GM21381 (cell line): ENCODE results near the gene CYP3A5.
"Not testable (repeated sequence)": the region's sequence is repeated elsewhere in the genome, so short reads cannot be mapped to it uniquely, and the experiment has no call there.

ENCODE experiments used
- ATAC-seq: cut with Tn5 transposase; IDR thresholded peaks from one replicate; pipeline ENCODE4 v1.9.1; 2021; ENCODE audit warnings: mild to moderate bottlenecking, moderate library complexity; ENCODE audit not compliant: unreplicated experiment

Gene CYP3A5

DNA sequence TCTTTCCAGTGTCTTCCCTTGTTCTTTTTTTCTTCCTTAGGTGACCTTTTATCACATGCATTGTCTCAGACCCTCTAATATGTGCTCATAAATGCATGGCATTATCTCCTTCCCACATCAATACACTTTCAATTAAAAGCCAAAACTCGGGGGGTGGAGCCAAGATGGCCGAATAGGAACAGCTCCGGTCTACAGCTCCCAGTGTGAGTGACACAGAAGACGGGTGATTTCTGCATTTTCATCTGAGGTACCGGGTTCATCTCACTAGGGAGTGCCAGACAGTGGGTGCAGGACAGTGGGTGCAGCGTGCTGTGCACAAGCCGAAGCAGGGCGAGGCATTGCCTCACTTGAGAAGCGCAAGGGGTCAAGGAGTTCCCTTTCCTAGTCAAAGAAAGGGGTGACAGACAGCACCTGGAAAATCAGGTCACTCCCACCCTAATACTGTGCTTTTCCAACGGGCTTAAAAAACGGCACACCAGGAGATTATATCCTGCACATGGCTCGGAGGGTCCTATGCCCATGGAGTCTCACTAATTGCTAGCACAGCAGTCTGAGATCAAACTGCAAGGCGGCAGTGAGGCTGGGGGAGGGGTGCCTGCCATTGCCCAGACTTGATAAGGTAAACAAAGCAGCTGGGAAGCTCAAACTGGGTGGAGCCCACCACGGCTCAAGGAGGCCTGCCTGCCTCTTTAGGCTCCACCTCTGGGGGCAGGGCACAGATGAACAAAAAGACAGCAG, 6.2 kb upstream of the CYP3A5 start:
- not testable (repeated sequence) for ATAC-seq

GRCh38 chr7:99685129-99685758, 5.4 kb upstream of the CYP3A5 start:
- ATAC-seq: no peak

DNA sequence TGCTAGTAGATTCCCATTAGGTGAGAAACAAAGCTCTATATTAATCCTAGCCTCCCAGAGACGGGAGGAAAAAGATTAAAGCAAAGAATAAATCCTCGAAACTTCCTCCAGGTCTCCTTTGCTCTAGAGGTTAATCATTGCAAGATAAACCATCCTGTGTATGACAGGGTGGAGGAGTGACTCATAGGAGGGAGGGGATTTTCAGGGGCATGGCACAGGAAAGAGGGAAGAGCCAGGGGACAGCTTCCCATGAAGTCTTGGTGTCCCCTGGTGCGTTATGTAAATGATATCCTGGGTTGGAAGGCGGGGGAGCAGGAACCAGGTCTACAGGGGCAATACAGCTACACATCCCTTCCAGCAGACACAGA, 780 bp downstream of the CYP3A5 start:
- no peak for ATAC-seq

- no peak for ATAC-seq
Observed at GRCh38 chr7:99677648-99678045, 2.1 kb downstream of the CYP3A5 start.

DNA sequence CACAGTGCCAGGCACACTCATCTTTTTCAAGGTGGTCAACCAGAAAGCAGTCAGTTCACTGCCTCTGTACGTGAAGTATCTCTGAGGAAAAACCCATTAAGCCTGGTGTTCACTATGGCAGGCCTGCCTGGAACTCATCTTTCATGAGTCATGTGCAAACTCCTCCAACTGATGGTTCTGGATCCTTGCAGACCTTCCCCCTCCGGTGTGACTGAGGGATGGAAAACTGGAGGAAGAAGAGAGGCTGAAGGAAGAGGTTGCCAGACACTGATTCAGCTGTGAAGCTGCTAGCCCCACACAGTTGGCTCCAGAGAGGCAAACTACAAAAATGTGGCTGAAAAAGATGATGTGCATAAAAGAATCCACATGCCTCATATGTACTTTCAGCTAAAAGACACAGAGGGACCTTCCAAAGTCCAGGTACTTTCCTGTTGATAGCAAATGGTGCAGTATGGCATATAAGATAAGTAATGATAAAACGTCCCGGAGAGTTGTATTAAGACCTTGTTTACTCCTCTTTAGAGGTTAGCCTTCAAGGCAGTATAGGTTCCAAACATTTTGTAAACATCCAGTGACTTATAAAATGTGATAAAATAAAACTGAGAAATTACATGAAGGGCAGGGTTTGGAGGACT, 2.7 kb downstream of the CYP3A5 start:
- ATAC-seq: no peak

DNA sequence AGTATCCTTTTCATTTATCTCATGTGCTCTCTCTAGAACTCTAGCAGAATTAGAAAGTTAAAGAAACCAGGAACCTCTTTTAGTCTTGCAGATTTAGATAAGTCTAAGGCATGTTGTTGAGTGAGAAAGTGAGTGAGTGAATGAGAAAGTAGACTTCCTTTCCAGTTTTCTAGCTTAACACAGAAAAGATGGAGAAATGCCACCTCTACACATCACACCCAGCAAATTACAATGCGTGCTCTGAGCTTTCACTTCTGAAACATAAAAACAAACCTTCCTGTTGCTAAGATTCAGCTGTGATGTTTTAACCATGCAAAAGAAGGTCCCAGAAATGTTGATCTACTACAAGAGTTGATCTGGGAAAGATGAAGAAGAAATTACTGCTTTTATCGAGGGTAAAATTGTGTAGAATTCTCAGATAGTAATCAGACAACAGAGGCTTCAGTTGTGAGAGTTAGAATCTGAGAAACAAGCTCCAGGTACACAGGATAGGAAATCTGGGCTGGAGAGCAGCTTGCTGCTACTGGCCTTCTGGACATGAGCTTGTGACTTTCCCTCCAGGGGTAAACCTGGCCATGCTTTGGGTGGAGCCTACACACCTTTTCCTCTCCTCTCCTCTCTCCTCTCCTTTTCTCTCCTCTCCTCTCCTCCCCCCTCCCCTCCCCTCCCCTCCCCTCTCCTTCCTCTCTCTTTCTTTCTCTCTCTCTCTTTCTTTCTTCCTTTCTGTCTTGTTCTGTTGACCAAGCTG, 4.6 kb downstream of the CYP3A5 start:
- no peak for ATAC-seq

DNA sequence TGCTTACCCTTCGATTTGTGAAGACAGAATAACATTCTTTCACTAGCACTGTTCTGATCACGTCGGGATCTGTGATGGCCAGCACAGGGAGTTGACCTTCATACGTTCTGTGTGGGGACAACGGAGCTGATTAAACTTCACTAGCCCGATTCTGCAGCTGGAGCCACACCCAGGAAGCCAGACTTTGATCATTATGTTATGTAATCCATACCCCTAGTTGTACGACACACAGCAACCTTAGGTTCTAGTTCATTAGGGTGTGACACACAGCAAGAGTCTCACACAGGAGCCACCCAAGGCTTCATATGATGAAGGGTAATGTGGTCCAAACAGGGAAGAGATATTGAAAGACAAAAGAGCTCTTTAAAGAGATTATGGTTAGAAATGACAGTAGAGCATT, 7.2 kb downstream of the CYP3A5 start:
- no peak for ATAC-seq

GRCh38 chr7:99669782-99670181, 10.0 kb downstream of the CYP3A5 start:
- ATAC-seq: no peak

GRCh38 chr7:99668541-99668940, 11.3 kb downstream of the CYP3A5 start:
- ATAC-seq: no peak

DNA sequence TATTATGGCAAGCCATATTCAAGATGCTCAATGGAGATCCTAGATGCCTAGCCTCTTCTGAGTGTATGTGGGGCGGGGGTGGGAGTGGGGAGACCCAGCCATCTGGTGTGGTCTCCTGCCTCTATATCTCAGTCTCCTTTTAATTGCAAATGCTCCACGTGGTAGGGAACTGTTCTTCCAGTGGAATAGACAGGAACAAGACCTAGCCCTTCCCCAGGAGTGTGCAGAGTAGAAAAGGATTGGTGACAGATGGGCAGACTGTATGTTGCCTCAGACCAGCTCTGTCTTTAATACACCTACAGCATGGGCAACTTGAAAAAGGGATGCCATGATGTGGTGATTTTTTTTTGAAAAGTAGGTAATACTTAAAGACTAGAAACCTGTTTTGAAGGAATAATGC, 12.6 kb downstream of the CYP3A5 start:
- no peak for ATAC-seq

DNA sequence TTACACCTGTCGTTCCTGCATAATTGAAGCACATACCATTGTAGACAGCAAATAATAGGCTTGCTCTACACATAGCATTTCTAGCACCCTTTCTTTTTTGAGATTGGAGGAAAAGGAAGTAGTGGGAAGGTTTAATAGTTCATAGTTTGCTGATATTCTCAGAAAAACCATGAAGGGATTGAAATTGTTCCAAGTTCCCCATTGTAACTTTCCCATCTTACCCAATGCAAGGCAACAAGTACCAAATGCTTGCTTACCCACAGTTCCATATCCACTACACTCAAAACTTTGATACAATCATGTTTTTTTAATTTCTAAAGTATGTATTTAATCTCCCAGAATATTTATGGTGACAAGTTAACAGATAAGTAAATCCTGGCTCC, 13.8 kb downstream of the CYP3A5 start:
- ATAC-seq: no peak

- ATAC-seq: no peak
Observed at GRCh38 chr7:99665312-99666012, 14.3 kb downstream of the CYP3A5 start.

DNA sequence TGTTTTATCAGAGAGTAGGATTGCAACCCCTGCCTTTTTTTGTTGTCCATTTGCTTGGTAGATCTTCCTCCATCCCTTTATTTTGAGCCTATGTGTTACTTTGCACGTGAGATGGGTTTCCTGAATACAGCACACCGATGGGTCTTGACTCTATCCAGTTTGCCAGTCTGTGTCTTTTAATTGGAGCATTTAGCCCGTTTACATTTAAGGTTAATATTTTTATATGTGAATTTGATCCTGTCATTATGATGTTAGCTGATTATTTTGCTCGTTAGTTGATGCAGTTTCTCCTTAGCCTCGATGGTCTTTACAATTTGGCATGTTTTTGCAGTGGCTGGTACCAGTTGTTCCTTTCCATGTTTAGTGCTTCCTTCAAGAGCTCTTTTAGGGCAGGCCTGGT, 21.9 kb downstream of the CYP3A5 start:
- not testable (repeated sequence) for ATAC-seq

- ATAC-seq: not testable (repeated sequence)
Observed at GRCh38 chr7:99654626-99655025, 25.2 kb downstream of the CYP3A5 start.

- ATAC-seq: no peak
Observed at GRCh38 chr7:99653754-99654153, 26.0 kb downstream of the CYP3A5 start.

DNA sequence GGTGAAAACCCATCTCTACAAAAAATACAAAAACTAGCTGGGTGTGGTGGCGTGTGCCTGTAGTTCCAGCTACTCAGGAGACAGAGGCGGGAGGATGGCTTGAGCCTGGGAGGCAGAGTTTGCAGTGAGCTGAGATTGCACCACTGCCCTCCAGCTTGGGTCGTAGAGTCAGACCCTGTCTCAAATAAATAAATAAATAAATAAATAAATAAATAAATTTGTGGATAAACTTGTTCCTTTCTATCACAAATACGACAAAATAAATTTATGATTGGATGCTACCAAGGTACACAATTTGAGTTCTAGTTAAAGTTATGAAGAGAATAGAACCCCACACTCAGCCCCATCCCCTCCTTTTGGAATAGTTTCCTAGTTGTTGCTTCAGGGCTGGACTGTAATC, 26.5 kb downstream of the CYP3A5 start:
- ATAC-seq: not testable (repeated sequence)

DNA sequence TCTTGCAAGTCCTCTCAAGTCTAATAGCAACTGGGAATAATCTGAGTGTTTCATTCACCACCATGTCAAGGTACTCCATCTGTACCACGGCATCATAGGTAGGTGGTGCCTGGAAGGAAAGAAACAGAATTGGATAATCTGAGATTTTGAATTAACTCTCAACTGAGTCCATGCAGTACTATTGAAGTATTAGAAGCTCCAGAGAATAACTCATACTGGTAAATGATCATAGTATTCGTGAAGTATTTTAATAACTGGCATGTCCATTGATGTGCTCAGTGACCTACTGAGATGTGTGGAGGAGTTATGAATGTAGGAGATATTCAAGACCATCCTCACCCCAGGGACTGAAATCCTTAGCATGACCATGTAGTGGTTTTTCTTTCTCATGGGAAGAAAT, 27.1 kb downstream of the CYP3A5 start:
- ATAC-seq: no peak

DNA sequence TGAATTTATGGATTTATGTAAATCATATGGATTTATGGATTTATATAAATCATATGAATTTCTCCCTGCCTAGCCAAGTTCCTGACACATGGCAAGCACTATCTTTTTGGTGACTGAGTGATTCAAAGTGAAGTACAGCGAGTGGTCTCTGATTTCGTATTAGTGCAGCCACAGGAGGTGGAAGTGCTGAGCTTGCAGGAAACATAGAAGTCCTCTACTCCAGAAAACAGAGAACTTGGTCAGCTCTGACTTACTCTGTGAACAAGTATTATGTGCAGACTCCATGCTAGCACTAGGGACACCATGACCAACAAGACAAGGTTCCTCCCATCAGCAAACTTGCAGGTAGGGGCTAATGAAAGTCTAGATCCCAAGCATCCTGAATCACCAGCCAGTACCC, 28.5 kb downstream of the CYP3A5 start:
- ATAC-seq: no peak

DNA sequence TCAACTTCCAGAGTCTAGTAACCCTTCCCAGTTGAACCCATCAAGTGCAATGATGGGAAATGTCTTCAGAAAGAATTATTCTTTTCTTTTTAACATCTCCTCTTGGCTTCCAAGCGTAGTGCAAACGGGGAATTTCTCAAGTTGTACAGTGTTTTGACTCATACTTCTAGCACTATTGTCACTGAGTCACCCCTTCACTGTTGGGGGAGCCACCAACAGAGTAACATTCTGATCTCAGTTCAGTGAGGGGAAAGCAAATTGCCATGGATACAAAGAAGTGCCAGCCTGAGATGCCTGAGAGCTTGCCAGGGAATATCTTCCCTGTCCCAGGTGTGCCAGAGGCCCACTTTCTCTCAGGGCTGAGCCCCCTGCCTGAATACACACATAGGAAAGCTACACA, 31.0 kb downstream of the CYP3A5 start:
- ATAC-seq: no peak

GRCh38 chr7:99645590-99645989, 34.2 kb downstream of the CYP3A5 start:
- no peak for ATAC-seq

- no peak for ATAC-seq
Observed at GRCh38 chr7:99644431-99644830, 35.4 kb downstream of the CYP3A5 start.
